A549 (cell line): Measurements from ENCODE around the gene RAMACL. TPM values are rescaled to one million over a fixed set of nuclear protein-coding genes. Genes with fewer than 3 reads are reported as not detected.

Experiments used
- ATAC-seq, 2 experiments: fragments of 200-7000 bp in 1 of 2; fragments of >200 bp in 1 of 2; cut with Nextera tagmentation in 1 of 2; cut with Tn5 transposase in 1 of 2; 3 replicates each; pipeline versions ENCODE4 v1.8.0 to v1.9.1; 2018 to 2020; ENCODE audit warnings: mild to moderate bottlenecking in 1 of 2, moderate library complexity in 1 of 2
- CTCF ChIA-PET: fragments of 300-600 bp; sonication (Branson Sonifier 250); formaldehyde crosslinking; extraction: SDS; loops from one replicate; lab custom pipeline; 2021; ENCODE audit warnings: antibody characterized with exemption, inconsistent platforms; lab: Yijun Ruan, JAX
- POLR2A ChIA-PET: fragments of 350-600 bp; formaldehyde crosslinking; extraction: SDS; loops from one replicate; lab custom pipeline; 2021; ENCODE audit warnings: antibody characterized with exemption, inconsistent platforms; lab: Yijun Ruan, JAX
- DNase-seq, 2 experiments: peaks; one replicate each; pipeline versions ENCODE4 v3.0.0 to v3.0.0-alpha.2; 2011 to 2016; ENCODE audit warnings: low read depth in 1 of 2, low spot score in 1 of 2
- FAIRE-seq: peaks from 2 replicates; lab custom pipeline; 2011; peaks lifted over from hg19 to GRCh38; lab: Jason Lieb, UNC
- H3K27ac ChIP-seq, 2 experiments: fragments of >200 bp; sonication (Bioruptor Twin); formaldehyde crosslinking; 3 replicates each; pipeline ENCODE4 v1.5.1; 2016 to 2017
- H3K4me1 ChIP-seq: fragments of >200 bp; sonication (Bioruptor Twin); formaldehyde crosslinking; 3 replicates; pipeline ENCODE4 v1.6.1; 2016
- H3K4me2 ChIP-seq: fragments of >200 bp; sonication (Bioruptor Twin); formaldehyde crosslinking; 3 replicates; pipeline ENCODE4 v1.6.1; 2016
- H3K4me3 ChIP-seq: fragments of >200 bp; sonication (Bioruptor Twin); formaldehyde crosslinking; 3 replicates; pipeline ENCODE4 v1.5.1; 2016
- H3K9me3 ChIP-seq: fragments of >200 bp; sonication (Bioruptor Twin); formaldehyde crosslinking; 3 replicates; pipeline ENCODE4 v1.6.1; 2016
- CBX8 ChIP-seq: fragments of 200-600 bp; sonication (generic); IDR thresholded peaks from 2 replicates; pipeline ENCODE4 v1.6.1; 2016
- E2F6 ChIP-seq: IDR thresholded peaks from 2 replicates; pipeline ENCODE4 v1.6.1; 2012; ENCODE audit warnings: low read depth, borderline replicate concordance
- ELK1 ChIP-seq: fragments of 150-350 bp; IDR thresholded peaks from 2 replicates; pipeline ENCODE4 v1.6.1; 2014; ENCODE audit warnings: low read depth, mild to moderate bottlenecking, low read length
- FOSB ChIP-seq: fragments of 250-450 bp; sonication (Bioruptor Pico); IDR thresholded peaks from 2 replicates; pipeline ENCODE4 v1.5.0; 2020; ENCODE audit warnings: mild to moderate bottlenecking, moderate library complexity
- FOXS1 ChIP-seq: fragments of 250-450 bp; sonication (Bioruptor Pico); IDR thresholded peaks from 2 replicates; pipeline ENCODE4 v1.5.0; 2020; ENCODE audit warnings: mild to moderate bottlenecking, moderate library complexity
- GATA3 ChIP-seq: IDR thresholded peaks from 2 replicates; pipeline ENCODE4 v1.6.1; 2012; ENCODE audit warnings: borderline replicate concordance
- HOXB13 ChIP-seq: fragments of 250-450 bp; sonication (Bioruptor Pico); IDR thresholded peaks from 2 replicates; pipeline ENCODE4 v1.5.0; 2020; ENCODE audit warnings: low read depth, mild to moderate bottlenecking, moderate library complexity
- MAZ ChIP-seq: fragments of 150-350 bp; IDR thresholded peaks from 2 replicates; pipeline ENCODE4 v1.6.1; 2014; ENCODE audit warnings: antibody characterized with exemption, low read depth, low read length, borderline replicate concordance
- MYC ChIP-seq: IDR thresholded peaks from 2 replicates; pipeline ENCODE4 v1.6.1; 2012; ENCODE audit warnings: mild to moderate bottlenecking, inconsistent platforms, low read length, improper control_type of control experiment, borderline replicate concordance
- PHF8 ChIP-seq: fragments of 200-600 bp; sonication (generic); IDR thresholded peaks from 2 replicates; pipeline ENCODE4 v1.6.1; 2016; ENCODE audit warnings: low read depth, mild to moderate bottlenecking, antibody characterized with exemption, moderate library complexity, borderline replicate concordance
- POLR2A ChIP-seq: IDR thresholded peaks from 2 replicates; pipeline ENCODE4 v1.6.1; 2012; ENCODE audit warnings: mild to moderate bottlenecking, low read length
- RCOR1 ChIP-seq: fragments of 150-350 bp; IDR thresholded peaks from 2 replicates; pipeline ENCODE4 v1.6.1; 2014; ENCODE audit warnings: antibody characterized with exemption, low read length, low read depth
- REST ChIP-seq: fragments of 200-600 bp; sonication (generic); IDR thresholded peaks from 2 replicates; pipeline ENCODE4 v1.6.1; 2016; ENCODE audit warnings: antibody characterized with exemption, mild to moderate bottlenecking, moderate library complexity
- RFX5 ChIP-seq: fragments of 450-650 bp; IDR thresholded peaks from 2 replicates; pipeline ENCODE4 v1.7.1; 2014; ENCODE audit warnings: antibody characterized with exemption, mild to moderate bottlenecking, moderate library complexity
- ZFP36 ChIP-seq: fragments of 450-650 bp; IDR thresholded peaks from 2 replicates; pipeline ENCODE4 v1.6.1; 2014; ENCODE audit warnings: borderline replicate concordance; ENCODE audit not compliant: partially characterized antibody
- ZSCAN20 ChIP-seq: fragments of 250-450 bp; sonication (Bioruptor Pico); IDR thresholded peaks from 2 replicates; pipeline ENCODE4 v1.8.0; 2022; ENCODE audit warnings: mild to moderate bottlenecking, moderate library complexity
- WGBS: methylation state at CpG from one replicate; pipeline ENCODE4 v1.1.6; 2017; ENCODE audit errors: missing lambda C conversion rate; 5-methylcytosine and 5-hydroxymethylcytosine counted together
- polyA plus RNA-seq, 4 experiments: library from polyadenylated mRNA; depleted of rRNA in 3 of 4; stranded (reverse); fragments of >200 nt; fragmentation: RNase III in 1 of 4; extraction: RNeasy Plus Mini Kit Qiagen cat#74134 plus additional on column Dnase treatment in 1 of 4; gene quantifications; 2 replicates in 3 of 4; 3 replicates in 1 of 4; pipeline ENCODE4 v1.2.3, GENCODE V29; 2011 to 2017
- TF ChIP-seq, protein P1 (sequence below): fragments of 250-450 bp; sonication (Bioruptor Pico); IDR thresholded peaks from 2 replicates; pipeline ENCODE4 v1.5.0; 2021; ENCODE audit warnings: mild to moderate bottlenecking, moderate library complexity, borderline replicate concordance

RAMACL gene
- polyA plus RNA-seq, 2 of the 4 experiments (the other 2 are of a cell fraction) = 0.08 to 0.67 TPM

DNA sequence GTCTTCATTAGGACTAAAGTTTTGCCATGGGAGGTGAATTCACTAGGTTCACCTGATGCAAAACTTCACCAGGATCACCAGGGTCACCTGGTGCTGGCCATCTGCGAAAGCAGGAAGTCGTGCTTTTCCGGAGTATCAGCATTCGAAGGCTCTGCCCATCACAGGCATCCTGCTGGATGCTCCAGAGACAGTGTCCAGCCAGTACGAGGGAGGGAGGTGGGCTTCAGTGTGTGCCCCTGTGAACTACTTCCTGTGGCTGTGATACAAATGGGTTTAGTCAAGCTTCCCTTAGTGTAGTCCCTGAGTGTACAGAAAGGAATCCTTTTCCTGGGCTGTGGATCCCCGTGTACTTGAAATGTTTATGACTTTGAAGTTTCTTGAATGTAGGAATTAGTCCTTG is 44.0 kb upstream of the RAMACL start:
- POLR2A ChIA-PET = no interaction called here
- H3K9me3 ChIP-seq = no peaks in the 10 kb centered on the region
- TF ChIP-seq PHF8 = no peak
- TF ChIP-seq FOXS1 (CRISPR knock-in tag) = no peak
- no peak for TF ChIP-seq FOSB
- no peak for TF ChIP-seq HOXB13
- WGBS = 75% methylated on average over 5 of the region's 6 CpGs
- H3K4me3 ChIP-seq = no peak overlapping the region
- CTCF ChIA-PET = no interaction called here
- H3K4me2 ChIP-seq = no peak overlapping the region
- no peak for DNase-seq
- peaks cover 10% of the 10 kb centered on the region; the same call in 2 of the 3 replicates for H3K4me1 ChIP-seq
- no peak for FAIRE-seq
- no peak overlapping the region for H3K27ac ChIP-seq
- ATAC-seq = no peak

DNA sequence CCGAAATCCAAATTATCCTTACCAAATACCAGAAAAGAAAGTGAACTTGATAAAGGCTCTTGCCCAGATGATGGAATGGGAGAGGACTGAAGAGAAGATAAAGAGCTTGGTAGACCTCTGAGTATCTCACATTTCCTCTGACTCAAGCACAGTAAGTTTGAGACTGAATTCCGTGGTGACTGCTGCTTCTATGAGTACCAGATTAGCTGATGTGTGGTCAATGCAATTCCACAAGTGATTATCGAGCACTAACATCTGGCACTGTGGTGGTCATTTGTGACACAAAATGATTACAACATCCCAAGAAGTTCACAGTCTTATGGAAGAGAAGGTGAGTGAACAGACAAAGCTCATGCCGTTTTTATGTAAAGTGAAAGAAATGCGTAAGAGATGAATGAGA is 43.1 kb upstream of the RAMACL start:
- CTCF ChIA-PET = no interaction called here
- ATAC-seq = no peak
- no peak overlapping the region for H3K27ac ChIP-seq
- H3K4me3 ChIP-seq = no peak overlapping the region
- TF ChIP-seq POLR2A = no peak
- TF ChIP-seq E2F6 = no peak
- no peak for TF ChIP-seq ELK1
- no peak for TF ChIP-seq MAZ
- TF ChIP-seq, protein P1, sequence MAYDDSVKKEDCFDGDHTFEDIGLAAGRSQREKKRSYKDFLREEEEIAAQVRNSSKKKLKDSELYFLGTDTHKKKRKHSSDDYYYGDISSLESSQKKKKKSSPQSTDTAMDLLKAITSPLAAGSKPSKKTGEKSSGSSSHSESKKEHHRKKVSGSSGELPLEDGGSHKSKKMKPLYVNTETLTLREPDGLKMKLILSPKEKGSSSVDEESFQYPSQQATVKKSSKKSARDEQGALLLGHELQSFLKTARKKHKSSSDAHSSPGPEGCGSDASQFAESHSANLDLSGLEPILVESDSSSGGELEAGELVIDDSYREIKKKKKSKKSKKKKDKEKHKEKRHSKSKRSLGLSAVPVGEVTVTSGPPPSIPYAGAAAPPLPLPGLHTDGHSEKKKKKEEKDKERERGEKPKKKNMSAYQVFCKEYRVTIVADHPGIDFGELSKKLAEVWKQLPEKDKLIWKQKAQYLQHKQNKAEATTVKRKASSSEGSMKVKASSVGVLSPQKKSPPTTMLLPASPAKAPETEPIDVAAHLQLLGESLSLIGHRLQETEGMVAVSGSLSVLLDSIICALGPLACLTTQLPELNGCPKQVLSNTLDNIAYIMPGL (CRISPR knock-in tag) = no peak
- TF ChIP-seq RFX5 = no peak
- no peak for TF ChIP-seq REST
- TF ChIP-seq ZFP36 = no peak
- TF ChIP-seq MYC = no peak
- TF ChIP-seq GATA3 = no peak
- TF ChIP-seq CBX8 = no peak
- no peak for TF ChIP-seq ZSCAN20 (CRISPR knock-in tag)
- no peak for TF ChIP-seq RCOR1
- no peak for FAIRE-seq
- WGBS = 38% methylated on average over 5 of the region's 5 CpGs
- DNase-seq = no peak
- POLR2A ChIA-PET = no interaction called here
- H3K4me1 ChIP-seq = peaks cover 10% of the 10 kb centered on the region; the same call in 2 of the 3 replicates
- no peak overlapping the region for H3K4me2 ChIP-seq
- no peaks in the 10 kb centered on the region for H3K9me3 ChIP-seq
